CD4-positive, alpha-beta T cell treated with Interleukin-6 at 100 ng/mL for 8 hours (primary cell): Measurements from ENCODE around the gene IFT80.
"Not testable (repeated sequence)": the region's sequence is repeated elsewhere in the genome, so short reads cannot be mapped to it uniquely, and the experiment has no call there.

Experiments used
- DNase-seq: peaks from one replicate; pipeline ENCODE4 v3.0.0-alpha.2; 2020; ENCODE audit warnings: mixed read lengths, low spot score

IFT80 gene

DNA sequence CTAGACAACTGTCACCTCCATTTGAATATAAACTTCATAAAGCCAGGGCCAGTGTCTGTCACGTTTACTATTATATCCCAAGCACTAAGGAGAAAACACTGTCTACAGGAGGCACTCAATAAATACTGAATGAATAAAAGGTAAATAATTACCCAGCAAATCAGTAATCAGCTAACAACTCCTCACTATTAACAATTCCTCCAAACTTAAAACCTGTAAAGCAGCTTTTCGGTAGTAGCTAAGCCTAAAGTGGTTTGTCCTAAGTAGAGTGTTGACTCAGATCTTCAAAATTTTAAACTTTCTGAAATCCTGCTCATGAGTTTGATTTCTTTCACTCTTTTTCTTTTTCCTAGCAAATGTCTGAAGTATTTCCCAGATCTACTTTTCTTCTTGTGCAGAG is 133.9 kb downstream of the IFT80 start:
- no peak for DNase-seq

DNA sequence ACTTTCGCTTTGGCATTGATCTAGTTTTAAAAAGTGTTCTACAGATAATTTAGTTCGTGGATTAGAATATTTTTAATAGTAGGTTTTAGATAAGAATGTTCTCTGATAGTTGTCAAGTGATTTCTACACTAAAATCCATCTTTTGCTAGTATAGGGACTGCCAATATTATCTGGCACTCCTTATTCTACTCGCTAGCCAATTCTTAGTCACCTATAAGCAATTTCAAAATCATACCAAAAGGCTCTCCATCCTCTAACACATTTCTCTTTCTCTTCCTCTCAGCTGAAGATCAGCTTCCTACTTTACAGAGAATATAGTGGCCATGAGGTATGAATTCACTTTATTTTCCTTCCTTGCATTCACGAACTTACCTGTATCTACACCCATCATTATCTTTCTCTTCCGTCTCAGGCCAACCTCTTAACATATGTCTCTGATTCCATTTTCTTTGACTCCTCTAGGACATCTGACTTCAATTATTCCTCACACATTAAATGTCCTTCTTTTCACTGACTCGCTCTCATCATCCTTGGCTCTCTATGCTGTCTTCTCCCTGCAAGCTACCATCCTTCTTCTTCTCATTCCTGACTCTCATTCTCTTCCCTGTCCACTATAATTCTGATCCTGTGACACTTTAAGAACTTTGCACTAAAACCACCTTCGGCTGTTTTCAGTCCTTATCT is 138.3 kb downstream of the IFT80 start:
- DNase-seq = no peak

DNA sequence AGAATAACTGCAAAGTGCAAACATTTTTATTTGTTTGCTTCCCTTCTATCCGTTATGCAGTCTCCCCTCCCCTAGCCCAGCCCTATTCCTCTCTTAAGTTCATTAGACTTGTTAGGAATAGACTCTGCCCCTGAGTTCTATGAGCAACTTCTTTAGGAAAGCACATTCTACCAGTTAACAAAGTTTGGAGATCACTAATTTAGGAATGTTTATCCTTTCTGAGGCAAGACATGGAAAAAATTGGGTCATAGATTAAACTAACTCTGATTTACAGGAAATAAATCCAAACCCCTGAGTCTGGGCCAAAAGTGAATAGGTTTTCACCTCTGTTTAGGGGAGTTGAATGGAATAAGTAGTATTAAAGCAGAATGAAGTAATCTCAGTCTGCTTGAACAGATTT is 139.4 kb downstream of the IFT80 start:
- no peak for DNase-seq

DNA sequence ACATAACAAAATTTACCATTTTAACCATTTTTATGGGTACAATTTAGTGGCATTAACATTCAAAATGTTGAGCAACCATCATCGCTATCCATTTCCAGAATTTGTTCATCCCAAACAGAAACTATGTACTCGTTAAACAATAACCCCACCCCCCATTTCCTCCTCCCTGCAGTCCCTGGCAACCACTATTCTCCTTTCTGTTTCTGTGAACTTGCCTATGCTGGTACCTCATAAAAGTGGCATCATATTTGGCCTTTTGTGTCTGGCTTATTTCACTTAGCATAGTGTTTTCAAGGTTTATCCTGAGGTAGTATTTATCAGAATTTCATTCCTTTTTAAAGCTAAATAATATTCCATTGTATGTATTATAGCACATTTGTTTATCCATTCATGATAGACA is 141.4 kb downstream of the IFT80 start:
- DNase-seq = no peak

DNA sequence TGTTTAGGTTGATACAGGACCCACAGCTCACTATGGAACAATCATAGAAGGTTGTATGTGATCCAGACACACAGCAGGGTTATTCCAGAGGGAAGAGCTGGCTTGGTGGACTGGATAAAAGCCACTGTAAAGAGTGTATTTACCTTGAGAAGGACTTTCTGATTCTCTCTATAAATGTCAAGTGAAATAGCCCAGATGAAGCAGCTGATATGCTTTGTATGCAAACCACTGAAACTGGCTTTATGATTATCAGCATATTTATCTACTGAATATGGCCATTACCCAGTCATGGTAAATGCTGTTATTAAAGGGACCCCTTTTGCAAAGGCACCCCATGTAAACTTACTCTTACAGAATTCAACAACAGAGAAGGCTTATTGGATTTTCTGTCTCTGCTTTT is 145.7 kb downstream of the IFT80 start:
- DNase-seq = no peak

DNA sequence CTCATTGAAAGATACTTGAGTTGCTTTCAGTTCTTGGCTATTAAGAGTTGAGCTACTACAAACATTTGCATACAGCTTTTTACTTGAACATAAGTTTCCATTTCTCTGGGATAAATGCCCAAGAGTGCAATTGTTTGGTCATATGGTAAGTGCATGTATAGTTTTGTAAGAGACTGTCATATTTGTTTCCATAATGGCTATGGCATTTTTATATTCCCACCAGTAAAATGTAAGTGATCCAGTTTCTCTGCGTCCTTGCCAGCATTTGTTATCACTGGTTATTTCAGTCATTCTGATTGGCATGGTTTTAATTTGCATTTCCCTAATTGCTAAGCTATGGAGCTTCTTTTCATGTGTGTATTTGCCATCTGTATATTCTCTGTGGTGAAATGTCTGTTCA is 151.3 kb downstream of the IFT80 start:
- DNase-seq = no peak

DNA sequence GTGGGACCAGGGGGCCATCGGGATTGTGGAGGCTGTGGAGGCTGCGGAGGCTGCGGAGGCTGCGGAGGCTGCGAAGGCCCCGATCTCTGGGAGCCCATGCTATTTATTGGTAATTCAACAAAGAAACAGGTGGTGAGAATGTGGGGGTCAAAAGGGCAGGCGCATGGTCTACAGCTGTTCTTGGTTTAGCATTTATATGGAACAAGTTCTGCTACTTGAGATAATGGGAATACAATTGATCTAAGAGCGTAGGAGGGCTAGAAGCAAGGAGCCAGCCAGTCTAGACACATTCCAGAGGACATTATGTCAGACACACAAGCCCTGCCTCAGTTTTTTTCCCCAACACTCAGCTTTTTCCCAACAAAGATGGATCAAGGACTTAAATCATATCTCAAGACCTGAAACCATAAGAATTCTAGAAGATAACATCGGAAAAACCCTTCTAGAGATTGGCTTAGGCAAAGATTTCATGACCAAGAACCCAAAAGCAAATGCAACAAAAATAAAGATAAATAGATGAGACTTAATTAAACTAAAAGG is 153.7 kb downstream of the IFT80 start:
- no peak for DNase-seq

DNA sequence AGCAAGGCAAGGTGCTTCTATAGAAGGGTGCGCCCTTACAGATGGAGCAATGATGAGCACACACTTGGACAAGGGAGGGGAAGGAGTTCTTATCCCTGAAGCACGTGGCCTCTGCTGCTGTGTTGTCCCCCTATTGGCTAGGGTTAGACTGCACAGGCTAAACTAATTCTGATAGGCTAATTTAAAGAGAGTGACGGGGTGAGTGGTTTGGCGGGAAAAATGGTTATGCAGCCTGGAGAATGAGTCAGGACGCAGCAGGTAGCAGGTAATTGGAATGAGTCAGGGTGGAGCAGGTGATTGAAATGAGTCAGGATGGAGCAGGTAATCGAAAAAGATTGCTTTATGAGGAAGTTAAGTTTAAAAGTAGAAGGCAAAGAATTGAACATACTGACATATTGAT is 158.3 kb downstream of the IFT80 start:
- DNase-seq = not testable (repeated sequence)

DNA sequence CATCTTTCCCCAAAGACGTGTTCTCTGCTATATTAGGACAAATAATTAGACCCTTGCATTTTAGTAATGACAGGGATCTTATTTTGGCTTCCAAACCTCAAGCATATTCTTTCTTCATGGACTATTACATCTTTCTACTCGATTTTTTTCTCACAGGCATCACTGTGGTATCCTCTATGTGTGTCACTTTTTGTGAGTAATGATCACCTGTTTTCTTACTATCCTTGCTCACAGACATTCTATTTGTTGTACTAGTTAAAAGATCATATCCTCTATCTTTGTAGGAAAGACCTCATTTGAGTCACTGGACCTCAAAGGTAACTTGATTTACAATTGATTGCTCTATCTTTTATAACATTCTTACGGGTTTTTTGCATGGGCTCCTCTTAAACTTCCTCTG is 167.0 kb downstream of the IFT80 start:
- no peak for DNase-seq

DNA sequence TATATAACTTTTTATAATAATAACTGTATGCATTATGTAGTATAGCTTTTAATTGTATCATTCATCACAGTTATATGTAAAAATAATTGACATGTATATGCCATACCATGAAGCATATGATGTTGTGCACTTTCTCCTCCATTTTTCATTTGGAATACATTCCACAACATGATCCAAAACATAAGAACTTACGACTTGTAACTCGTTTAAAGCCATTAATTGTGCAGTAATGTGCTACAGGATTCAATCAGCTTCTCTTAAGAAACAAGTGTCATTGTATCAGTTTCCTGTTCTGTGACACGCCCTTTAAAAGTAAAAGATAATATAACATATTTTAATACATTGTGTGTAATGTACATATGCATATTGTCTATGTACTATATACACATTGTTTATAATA is 171.6 kb downstream of the IFT80 start:
- DNase-seq = no peak

DNA sequence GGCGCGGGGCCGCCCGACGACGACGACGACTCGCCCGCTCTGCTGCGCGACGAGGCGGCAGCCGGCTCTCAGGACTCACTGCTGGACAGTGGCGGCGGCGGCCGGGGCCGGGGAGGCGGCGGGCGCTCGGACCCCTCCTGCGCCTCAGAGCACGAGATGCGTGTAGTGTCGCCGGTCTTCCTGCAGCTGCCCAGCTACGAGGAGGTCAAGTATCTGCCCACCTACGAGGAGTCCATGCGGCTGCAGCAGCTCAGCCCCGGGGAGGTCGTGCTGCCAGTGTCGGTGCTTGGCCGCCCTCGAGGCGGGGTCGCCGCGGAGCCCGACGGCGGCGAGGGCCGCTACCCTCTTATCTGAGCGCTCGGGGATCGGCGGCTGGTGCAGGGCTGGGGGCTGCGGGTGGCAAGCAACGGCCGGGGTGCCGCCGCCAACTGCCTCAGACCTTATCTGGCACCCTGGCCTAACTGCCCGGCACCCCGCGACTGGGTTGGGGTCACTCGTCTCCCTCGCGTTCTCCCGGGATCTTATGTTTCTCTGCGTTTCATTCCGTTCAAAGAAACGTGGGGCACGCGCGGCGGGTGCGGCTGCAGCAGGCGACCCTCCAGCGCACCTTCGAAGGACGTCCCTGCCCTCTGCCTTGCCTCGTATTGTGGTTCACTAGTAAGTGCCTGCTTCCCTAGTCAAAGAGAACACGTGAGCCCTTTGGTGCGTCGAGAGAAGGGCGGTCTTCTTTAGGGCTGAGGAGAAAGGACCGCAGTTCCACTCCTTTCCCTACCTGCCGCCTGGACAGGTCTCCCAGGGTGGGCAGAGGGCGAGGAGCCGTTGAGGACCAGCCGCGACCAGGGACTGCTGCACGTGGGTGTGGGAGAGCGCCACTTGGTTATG is 172.8 kb downstream of the IFT80 start:
- DNase-seq = no peak

DNA sequence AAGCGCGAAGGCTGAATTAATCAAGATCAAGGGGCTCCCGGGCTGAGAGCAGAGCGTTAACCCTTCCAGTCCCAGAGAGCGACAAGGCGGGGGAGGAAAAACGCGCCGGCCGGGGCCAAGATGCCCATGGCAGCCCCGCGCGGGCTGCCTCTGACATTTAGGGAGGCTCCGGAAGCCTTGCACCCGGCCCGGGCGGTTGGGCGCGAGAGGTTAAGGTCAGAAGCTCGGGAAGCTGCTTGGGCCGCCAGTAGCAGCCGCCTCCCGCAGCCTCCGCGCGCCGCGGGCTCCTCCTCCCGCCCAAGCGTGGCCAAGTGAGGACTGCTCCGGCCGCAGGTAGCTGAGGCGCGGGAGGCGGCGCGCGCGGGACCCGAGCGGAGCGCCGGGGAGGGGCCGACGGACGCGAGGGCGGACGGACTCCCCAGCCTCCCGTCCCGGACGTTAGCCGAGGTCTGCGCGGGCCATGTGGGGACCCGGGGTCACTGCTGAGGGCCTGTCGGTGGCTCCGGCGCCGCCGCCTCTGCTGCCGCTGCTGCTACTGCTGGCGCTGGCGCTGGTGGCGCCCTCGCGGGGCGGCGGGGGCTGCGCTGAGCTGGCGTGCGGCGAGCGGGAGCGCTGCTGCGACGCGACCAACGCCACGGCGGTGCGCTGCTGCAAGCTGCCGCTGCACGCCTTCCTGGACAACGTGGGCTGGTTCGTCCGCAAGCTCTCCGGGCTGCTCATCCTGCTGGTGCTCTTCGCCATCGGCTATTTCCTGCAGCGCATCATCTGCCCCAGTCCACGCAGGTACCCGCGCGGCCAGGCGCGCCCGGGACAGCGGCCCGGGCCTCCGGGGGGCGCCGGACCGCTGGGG is 173.6 kb downstream of the IFT80 start, which contains the start of gene C3orf80:
C3orf80 (plus strand) TSS at position 247 of the 850 bp plus-strand sequence; CDS start at position 461, 214 bp downstream.
- peak; percentile 3 for DNase-seq

DNA sequence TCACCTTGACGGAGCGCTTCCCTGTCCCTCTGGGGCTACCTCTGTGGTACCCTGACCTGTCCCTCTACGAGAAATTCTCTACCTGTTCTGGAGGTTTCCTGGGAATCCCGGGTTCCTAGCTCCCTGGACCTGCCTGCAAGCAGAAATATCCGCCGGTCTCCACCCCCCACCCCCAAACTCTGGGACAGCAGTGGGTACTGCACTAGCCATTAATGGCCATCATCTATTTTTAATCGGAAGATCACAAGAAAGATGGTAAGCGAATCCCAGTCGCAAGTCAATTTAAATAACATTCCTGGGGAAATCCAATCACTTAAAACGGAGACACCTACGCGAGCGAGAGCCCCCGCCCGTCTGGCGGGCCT is 174.2 kb downstream of the IFT80 start:
- DNase-seq = no peak

DNA sequence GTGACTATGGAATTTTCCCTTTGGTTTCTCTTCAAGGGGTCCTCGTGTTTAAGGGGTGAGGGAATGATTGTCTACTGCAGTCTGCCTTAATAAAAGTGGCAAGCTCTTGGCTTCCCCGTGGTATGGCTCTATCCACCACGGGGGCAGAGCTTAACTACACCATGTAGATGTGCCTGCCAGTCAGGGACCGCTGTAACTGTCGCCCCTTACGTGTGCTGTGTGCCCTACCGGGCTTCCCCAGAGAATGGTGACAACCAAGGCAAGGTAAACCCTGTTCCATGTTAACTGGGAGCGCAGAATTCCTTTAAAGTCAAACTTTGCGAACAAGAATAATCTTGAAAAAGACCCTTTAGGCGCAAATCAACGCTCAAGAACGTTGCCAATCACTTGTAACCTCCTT is 174.8 kb downstream of the IFT80 start:
- DNase-seq = no peak

DNA sequence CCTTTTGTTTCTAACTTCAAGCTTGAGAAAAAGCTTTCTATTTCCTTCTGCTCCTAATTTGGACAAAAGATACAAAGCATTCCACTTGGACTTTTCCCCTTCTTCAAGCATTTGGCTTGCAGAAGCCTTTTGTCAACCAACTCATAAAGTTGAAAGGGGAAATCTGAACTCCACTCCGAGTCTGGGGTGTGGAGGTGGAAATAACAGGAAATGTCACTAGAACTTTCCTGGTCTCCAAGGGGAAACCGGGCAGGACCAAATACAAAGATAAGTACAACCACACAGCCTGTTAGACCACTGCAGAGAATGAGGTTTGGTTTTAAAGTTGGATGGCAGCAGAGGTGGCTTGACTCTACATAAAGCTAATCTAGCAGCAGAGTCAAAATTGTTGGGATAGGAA is 178.0 kb downstream of the IFT80 start:
- no peak for DNase-seq

DNA sequence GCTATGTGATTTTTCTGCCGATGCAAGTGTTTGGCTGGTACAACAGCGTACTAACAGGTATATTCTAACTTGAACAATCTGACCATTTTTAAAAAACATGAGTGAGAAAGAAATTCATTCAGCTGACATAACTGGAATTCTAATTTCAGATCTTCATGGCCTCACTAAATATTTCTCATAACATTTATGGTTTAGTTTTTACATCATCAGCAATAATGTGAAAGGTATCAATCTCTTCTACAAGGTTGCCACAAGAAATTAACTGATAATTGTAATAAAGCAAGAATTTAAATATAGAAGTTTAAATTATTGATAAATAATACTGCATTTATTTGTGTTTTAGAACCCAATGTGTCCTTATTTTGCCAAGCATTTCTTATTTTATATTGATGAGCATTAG is 179.0 kb downstream of the IFT80 start:
- DNase-seq = no peak

DNA sequence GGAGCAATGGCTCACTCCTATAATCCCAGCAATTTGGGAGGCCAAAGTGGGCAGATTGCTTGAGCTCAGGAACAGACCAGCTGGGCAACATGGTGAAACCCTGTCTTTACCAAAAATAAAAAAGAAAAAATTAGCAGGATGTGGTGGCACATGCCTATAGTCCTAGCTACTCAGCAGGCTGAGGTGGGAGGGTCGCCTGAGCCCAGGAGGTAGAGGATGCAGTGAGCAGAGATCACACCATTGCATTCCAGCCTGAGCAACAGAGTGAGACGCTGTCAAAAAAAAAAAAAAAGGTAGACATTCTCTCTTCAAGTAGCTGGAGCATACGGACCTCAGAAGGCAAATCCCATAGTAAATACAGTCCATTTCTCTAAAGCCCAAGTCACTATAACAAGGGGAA is 180.9 kb downstream of the IFT80 start:
- DNase-seq = no peak

DNA sequence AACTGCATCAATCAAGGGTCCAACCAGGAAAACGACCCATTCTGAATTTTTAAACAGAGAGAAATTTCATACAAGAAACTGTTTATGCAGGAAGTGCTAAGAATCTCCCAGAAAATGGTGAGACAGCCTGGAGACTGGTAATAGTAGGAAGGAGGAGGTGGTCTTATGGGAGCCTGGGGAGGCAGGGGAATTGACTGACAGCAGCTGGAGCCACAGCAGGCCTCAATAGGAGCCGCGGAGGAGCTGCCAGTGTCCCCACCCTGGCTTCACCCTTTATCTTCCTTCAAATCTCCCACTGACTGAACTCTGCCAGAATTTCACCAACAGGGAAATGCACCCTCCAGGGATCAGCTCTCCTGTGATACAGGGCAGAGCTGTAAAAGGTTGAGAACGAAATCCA is 181.3 kb downstream of the IFT80 start:
- DNase-seq = no peak

DNA sequence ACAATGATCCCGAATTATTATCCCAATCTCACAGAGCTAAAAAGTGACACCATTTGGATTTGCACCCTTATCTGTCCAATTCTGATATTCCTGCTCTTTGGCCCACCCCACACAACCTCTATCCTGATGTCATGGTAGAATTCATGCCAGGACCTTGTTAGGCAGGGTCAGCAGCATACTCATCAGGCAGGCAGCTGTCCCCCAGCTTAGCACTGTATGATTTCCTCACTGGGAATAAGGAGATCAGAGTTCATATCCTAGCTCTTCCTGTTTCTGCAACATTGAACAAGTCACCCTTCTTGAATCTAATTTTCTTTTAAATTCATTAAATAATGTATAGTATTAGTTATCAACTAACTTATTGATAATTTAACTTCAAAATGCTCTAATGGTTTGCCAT is 185.8 kb downstream of the IFT80 start:
- no peak for DNase-seq

DNA sequence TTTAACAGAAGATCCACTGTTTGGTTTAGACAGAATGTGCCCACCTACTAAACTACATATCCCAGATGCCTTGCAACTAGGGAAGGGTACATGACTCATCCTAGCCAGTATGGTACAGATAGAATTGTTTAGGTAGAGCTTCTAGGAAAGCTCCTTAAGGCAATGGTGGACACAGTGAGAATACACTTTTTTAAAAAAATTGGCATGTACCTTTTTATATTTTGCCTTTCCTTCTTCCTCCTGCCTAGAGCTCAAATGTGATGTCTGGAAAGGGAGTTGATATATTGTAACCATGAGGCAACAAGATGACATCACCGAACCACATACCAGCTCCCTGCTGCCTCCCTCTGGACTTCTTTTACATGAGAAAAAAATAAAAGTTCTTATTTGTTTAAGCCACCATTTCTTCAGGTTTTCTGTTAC is 188.2 kb downstream of the IFT80 start:
- DNase-seq = no peak

DNA sequence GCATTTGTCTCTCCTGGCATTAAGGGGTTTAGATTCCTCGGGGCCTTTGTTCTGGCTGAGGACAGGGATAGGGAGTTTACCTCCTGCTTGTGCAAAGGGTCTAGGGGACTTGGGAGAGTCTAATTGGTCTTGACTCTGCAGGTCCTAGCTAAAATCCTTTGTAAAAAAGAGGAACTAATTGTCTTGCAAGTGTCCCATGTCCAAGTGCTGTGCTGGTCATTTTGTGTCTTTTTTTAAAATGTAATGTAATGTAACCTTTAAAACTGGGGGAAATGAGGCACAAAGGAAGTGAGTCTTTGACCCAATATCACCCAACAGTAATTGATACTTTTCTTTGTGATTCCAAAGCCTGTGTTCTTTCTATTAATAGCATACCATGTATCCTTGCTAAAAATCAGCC is 188.7 kb downstream of the IFT80 start:
- DNase-seq = no peak
